H9 (cell line): ENCODE data around the gene PLCG1. TPM values are rescaled to one million over a fixed set of nuclear protein-coding genes. Genes with fewer than 3 reads are reported as not detected.

Experiments
- DNase-seq: peaks from one replicate; pipeline ENCODE4 v3.0.0-alpha.2; 2017
- H2AFZ ChIP-seq: one replicate; pipeline ENCODE4 v1.6.1; 2013; ENCODE audit warnings: mild to moderate bottlenecking, low read length, control low read depth, moderate library complexity
- H2AK5ac ChIP-seq: 2 replicates; pipeline ENCODE4 v1.6.1; 2013; ENCODE audit warnings: low read length, control low read depth, mixed read lengths; ENCODE audit not compliant: insufficient read length
- H2BK120ac ChIP-seq: one replicate; pipeline ENCODE4 v1.6.1; 2013; ENCODE audit warnings: low read depth, mild to moderate bottlenecking, low read length, control low read depth, inconsistent platforms; ENCODE audit not compliant: poor library complexity, severe bottlenecking
- H2BK12ac ChIP-seq: 2 replicates; pipeline ENCODE4 v1.6.1; 2013; ENCODE audit warnings: low read length, control low read depth, mixed read lengths, low read depth; ENCODE audit not compliant: insufficient read length
- H2BK15ac ChIP-seq: 2 replicates; pipeline ENCODE4 v1.6.1; 2013; ENCODE audit warnings: low read depth, low read length, control low read depth
- H2BK20ac ChIP-seq: one replicate; pipeline ENCODE4 v1.6.1; 2013; ENCODE audit warnings: low read depth, mild to moderate bottlenecking, low read length, control low read depth, inconsistent platforms; ENCODE audit not compliant: poor library complexity, severe bottlenecking
- H2BK5ac ChIP-seq: 2 replicates; pipeline ENCODE4 v1.6.1; 2013; ENCODE audit warnings: low read length, control low read depth, mixed read lengths; ENCODE audit not compliant: insufficient read length
- H3K14ac ChIP-seq: 2 replicates; pipeline ENCODE4 v1.6.1; 2013; ENCODE audit warnings: low read length, control low read depth; ENCODE audit not compliant: insufficient read depth
- H3K18ac ChIP-seq: 2 replicates; pipeline ENCODE4 v1.6.1; 2013; ENCODE audit warnings: low read depth, mild to moderate bottlenecking, mixed read lengths, low read length, control low read depth; ENCODE audit not compliant: insufficient read length
- H3K23ac ChIP-seq: 2 replicates; pipeline ENCODE4 v1.6.1; 2013; ENCODE audit warnings: low read length, control low read depth, mixed read lengths, low read depth; ENCODE audit not compliant: insufficient read length
- H3K23me2 ChIP-seq: 2 replicates; pipeline ENCODE4 v1.6.1; 2013; ENCODE audit warnings: low read depth, mild to moderate bottlenecking, mixed read lengths, low read length, control low read depth; ENCODE audit not compliant: insufficient read length, poor library complexity, severe bottlenecking
- H3K27ac ChIP-seq: 2 replicates; pipeline ENCODE4 v1.5.1; 2013; ENCODE audit warnings: low read length, control low read depth, mixed read lengths, low read depth; ENCODE audit not compliant: insufficient read length
- H3K27me3 ChIP-seq: 2 replicates; pipeline ENCODE4 v1.6.1; 2013; ENCODE audit warnings: low read length, control low read depth, inconsistent platforms; ENCODE audit not compliant: insufficient read depth
- H3K4ac ChIP-seq: 2 replicates; pipeline ENCODE4 v1.6.1; 2013; ENCODE audit warnings: low read depth, mild to moderate bottlenecking, control low read depth, inconsistent platforms, low read length, moderate library complexity
- H3K4me1 ChIP-seq: 2 replicates; pipeline ENCODE4 v1.6.1; 2013; ENCODE audit warnings: low read length, control low read depth, inconsistent platforms; ENCODE audit not compliant: insufficient read depth
- H3K4me2 ChIP-seq: 2 replicates; pipeline ENCODE4 v1.6.1; 2013; ENCODE audit warnings: low read length, control low read depth, mixed read lengths; ENCODE audit not compliant: insufficient read length, insufficient read depth
- H3K56ac ChIP-seq: 2 replicates; pipeline ENCODE4 v1.6.1; 2013; ENCODE audit warnings: low read depth, mild to moderate bottlenecking, mixed read lengths, low read length, control low read depth; ENCODE audit not compliant: insufficient read length
- H3K79me1 ChIP-seq: 2 replicates; pipeline ENCODE4 v1.6.1; 2013; ENCODE audit warnings: low read depth, mild to moderate bottlenecking, moderate library complexity, low read length, control low read depth, inconsistent platforms; ENCODE audit not compliant: insufficient read depth, poor library complexity, severe bottlenecking
- H3K79me2 ChIP-seq: 2 replicates; pipeline ENCODE4 v1.6.1; 2013; ENCODE audit warnings: low read length, control low read depth, inconsistent platforms; ENCODE audit not compliant: insufficient read depth
- H3K9ac ChIP-seq: 2 replicates; pipeline ENCODE4 v1.6.1; 2013; ENCODE audit warnings: low read length, control low read depth, mixed read lengths; ENCODE audit not compliant: insufficient read length; ENCODE audit errors: extremely low read depth
- H3K9me3 ChIP-seq: one replicate; pipeline ENCODE4 v1.6.1; 2013; ENCODE audit warnings: low read depth, low read length, inconsistent platforms; ENCODE audit not compliant: control insufficient read depth
- H3T11ph ChIP-seq: one replicate; pipeline ENCODE4 v1.6.1; 2013; ENCODE audit warnings: mild to moderate bottlenecking, low read length, control low read depth, inconsistent platforms
- H4K20me1 ChIP-seq: one replicate; pipeline ENCODE4 v1.6.1; 2013; ENCODE audit not compliant: control insufficient read depth, insufficient read length, insufficient read depth
- H4K5ac ChIP-seq: 2 replicates; pipeline ENCODE4 v1.6.1; 2013; ENCODE audit warnings: low read depth, mild to moderate bottlenecking, mixed read lengths, low read length, control low read depth; ENCODE audit not compliant: insufficient read length
- H4K8ac ChIP-seq: replicated peaks from 2 replicates; pipeline ENCODE4 v1.6.1; 2013; ENCODE audit warnings: low read length, control low read depth, mixed read lengths, low read depth; ENCODE audit not compliant: insufficient read length
- H4K91ac ChIP-seq: 2 replicates; pipeline ENCODE4 v1.6.1; 2013; ENCODE audit warnings: low read depth, mild to moderate bottlenecking, moderate library complexity, mixed read lengths, low read length, control low read depth; ENCODE audit not compliant: insufficient read length
- H3K27ac Mint-ChIP-seq, 3 experiments: 2 replicates in 2 of 3; 3 replicates in 1 of 3; pipeline ENCODE4 v1.8.0; 2020 to 2021; ENCODE audit warnings: mixed read lengths in 3 of 3, mild to moderate bottlenecking in 1 of 3, moderate library complexity in 1 of 3
- H3K27me3 Mint-ChIP-seq: 2 replicates; pipeline ENCODE4 v1.8.0; 2021; ENCODE audit warnings: low read depth, mild to moderate bottlenecking, moderate library complexity, mixed read lengths
- H3K36me3 Mint-ChIP-seq, 3 experiments: 2 replicates in 2 of 3; 3 replicates in 1 of 3; pipeline ENCODE4 v1.8.0; 2020 to 2021; ENCODE audit warnings: low read depth in 3 of 3, mixed read lengths in 3 of 3; ENCODE audit not compliant: insufficient read depth in 1 of 3
- H3K4me1 Mint-ChIP-seq, 2 experiments: 2 replicates each; pipeline ENCODE4 v1.8.0; 2020; ENCODE audit warnings: mixed read lengths in 2 of 2
- H3K4me3 Mint-ChIP-seq, 2 experiments: 2 replicates in 1 of 2; 3 replicates in 1 of 2; pipeline ENCODE4 v1.8.0; 2020 to 2021; ENCODE audit warnings: mild to moderate bottlenecking in 2 of 2, mixed read lengths in 2 of 2, moderate library complexity in 1 of 2
- H3K9me3 Mint-ChIP-seq, 2 experiments: 2 replicates in 1 of 2; 3 replicates in 1 of 2; pipeline ENCODE4 v1.8.0; 2020; ENCODE audit warnings: mild to moderate bottlenecking in 2 of 2, mixed read lengths in 2 of 2, moderate library complexity in 1 of 2
- WGBS: extraction: QIAGEN DNeasy Blood & Tissue Kit; methylation state at CpG from one replicate; pipeline ENCODE4 v1.1.7; 2013; ENCODE audit warnings: missing lambda C conversion rate, low lambda C conversion rate, mixed read lengths; ENCODE audit not compliant: insufficient read length; ENCODE audit errors: extremely low coverage; 5-methylcytosine and 5-hydroxymethylcytosine counted together
- total RNA-seq: library from RNA; stranded (reverse); gene quantifications from 2 replicates; pipeline ENCODE4 v1.2.1, GENCODE V29; 2021
- TF ChIP-seq, protein P1 (sequence below): fragments of 200-600 bp; sonication (generic); conservative IDR thresholded peaks from 3 replicates; pipeline ENCODE4 v1.8.0; 2021; ENCODE audit warnings: antibody characterized with exemption, mild to moderate bottlenecking

PLCG1 gene
- total RNA-seq, 1 experiment from 2014 or later: 171 TPM

DNA sequence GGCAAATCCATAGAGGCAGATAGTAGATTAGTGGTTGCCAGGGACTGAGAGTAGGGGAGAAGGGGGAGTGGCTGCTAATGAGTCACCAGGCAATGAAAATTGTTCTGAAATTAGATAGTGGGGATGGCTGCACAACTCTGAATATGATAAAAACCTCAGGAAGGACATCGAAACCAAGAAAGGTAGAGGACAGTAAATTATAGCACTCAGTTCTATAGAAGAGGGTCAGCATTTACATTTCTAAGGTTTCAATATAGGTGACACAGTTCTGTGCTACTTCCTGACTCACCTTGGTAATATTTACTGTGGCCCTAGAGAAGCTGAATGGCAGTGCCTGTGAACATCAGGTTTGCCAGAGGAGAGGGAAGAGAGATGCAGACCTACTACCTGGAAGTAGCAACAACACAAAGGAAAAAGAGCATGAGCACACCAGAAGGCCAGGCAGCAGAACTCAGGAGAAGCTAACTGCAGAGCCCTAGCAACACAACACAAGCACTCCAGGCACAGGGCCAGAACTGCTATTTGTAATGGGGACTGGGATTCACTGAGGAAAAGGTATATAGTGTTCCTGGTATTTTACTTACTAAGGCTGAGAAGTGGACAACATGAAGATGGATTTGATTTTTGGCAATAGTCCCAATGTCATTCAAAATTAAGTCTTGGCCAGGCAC lies 75.9 kb downstream of the PLCG1 start:
- H3K23ac ChIP-seq: no peak overlapping the region
- H3K4me1 ChIP-seq: no peaks in the 10 kb centered on the region
- H3K14ac ChIP-seq: no peak overlapping the region
- no peak overlapping the region for H3K9ac ChIP-seq
- no peaks in the 10 kb centered on the region for H4K20me1 ChIP-seq
- H2AK5ac ChIP-seq: no peak overlapping the region
- Mint-ChIP-seq H3K4me3 (no peak overlapping the region), H3K36me3 (no peaks in the 10 kb centered on the region), H3K27ac (no peak overlapping the region), H3K9me3 (no peaks in the 10 kb centered on the region), H3K27me3 (peaks cover 4% of the 10 kb centered on the region; the same call in 1 of the 2 replicates), H3K4me1 (no peaks in the 10 kb centered on the region)
- H3K4me2 ChIP-seq: no peak overlapping the region
- H2AFZ ChIP-seq: no peak overlapping the region
- no peak for DNase-seq
- H2BK12ac ChIP-seq: no peak overlapping the region
- no peaks in the 10 kb centered on the region for H3K27me3 ChIP-seq
- H3K56ac ChIP-seq: no peak overlapping the region
- no peak overlapping the region for H4K8ac ChIP-seq
- H2BK20ac ChIP-seq: no peak overlapping the region
- H4K91ac ChIP-seq: no peak overlapping the region
- no peak overlapping the region for H3K27ac ChIP-seq
- H3K18ac ChIP-seq: no peak overlapping the region
- no peak overlapping the region for H3K4ac ChIP-seq
- H3K23me2 ChIP-seq: no peaks in the 10 kb centered on the region
- no peaks in the 10 kb centered on the region for H3K79me2 ChIP-seq
- no peak overlapping the region for H2BK120ac ChIP-seq
- H2BK15ac ChIP-seq: no peak overlapping the region
- no peak overlapping the region for H2BK5ac ChIP-seq
- H3K79me1 ChIP-seq: no peaks in the 10 kb centered on the region
- no CpG with 5 or more reads among the region's 1 CpG for WGBS
- TF ChIP-seq, protein P1, sequence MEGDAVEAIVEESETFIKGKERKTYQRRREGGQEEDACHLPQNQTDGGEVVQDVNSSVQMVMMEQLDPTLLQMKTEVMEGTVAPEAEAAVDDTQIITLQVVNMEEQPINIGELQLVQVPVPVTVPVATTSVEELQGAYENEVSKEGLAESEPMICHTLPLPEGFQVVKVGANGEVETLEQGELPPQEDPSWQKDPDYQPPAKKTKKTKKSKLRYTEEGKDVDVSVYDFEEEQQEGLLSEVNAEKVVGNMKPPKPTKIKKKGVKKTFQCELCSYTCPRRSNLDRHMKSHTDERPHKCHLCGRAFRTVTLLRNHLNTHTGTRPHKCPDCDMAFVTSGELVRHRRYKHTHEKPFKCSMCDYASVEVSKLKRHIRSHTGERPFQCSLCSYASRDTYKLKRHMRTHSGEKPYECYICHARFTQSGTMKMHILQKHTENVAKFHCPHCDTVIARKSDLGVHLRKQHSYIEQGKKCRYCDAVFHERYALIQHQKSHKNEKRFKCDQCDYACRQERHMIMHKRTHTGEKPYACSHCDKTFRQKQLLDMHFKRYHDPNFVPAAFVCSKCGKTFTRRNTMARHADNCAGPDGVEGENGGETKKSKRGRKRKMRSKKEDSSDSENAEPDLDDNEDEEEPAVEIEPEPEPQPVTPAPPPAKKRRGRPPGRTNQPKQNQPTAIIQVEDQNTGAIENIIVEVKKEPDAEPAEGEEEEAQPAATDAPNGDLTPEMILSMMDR: no peak
- H3K9me3 ChIP-seq: no peaks in the 10 kb centered on the region
- H4K5ac ChIP-seq: no peak overlapping the region
- no peak overlapping the region for H3T11ph ChIP-seq
